Heart left ventricle (tissue), 13 donors: Measurements from ENCODE around the gene SORBS1.

Experiments
- POLR2A ChIP-seq, 2 donors: fragments of 450-650 bp; IDR thresholded peaks; one replicate each; pipeline ENCODE4 v1.6.1; 2017; ENCODE audit warnings: antibody characterized with exemption in 2 of 2, mild to moderate bottlenecking in 2 of 2, moderate library complexity in 2 of 2
- TF ChIP-seq, protein P1 (sequence below), 12 donors: fragments of 200-600 bp; sonication (generic) in 4 of 12; IDR thresholded peaks; one replicate each; pipeline versions ENCODE4 v1.5.0 to v1.8.0; 2018 to 2022; ENCODE audit warnings: antibody characterized with exemption in 12 of 12, mild to moderate bottlenecking in 5 of 12
- donor health status: ischemic (EF 13 %, LVEDD 7.1; RV severe dilation, severe dysfunction).
- donor health status: DM: no; HTN: yes; CAD: no.
- donor health status: DM: no; HTN: no; CAD: no.
- donor health status: ischemic (EF 25% LVEDD 6.9; RV normal size, moderate dysfunction).
- donor health status: ischemic (EF 25% LVEDD 5.7; RV mildly dilated, moderate dysfunction).
- donor health status: ischemic (EF 35%, LVEDD 5.7; RV mildly dilated, moderate dysfunction).
- donor health status: nonischemic (EF 11% LVEDD 7.7; RV severe dilation, severe dysfunction).
- donor health status: DM: yes; HTN: yes; CAD: no.
- donor health status: PGD.
- donor health status: ischemic (EF 29% LVEDD 5.4; RV normal size, mild dysfunction).
- donor health status: nonischemic (EF 23%, LVEDD 6.1; RV moderate dilation, normal function).

DNA sequence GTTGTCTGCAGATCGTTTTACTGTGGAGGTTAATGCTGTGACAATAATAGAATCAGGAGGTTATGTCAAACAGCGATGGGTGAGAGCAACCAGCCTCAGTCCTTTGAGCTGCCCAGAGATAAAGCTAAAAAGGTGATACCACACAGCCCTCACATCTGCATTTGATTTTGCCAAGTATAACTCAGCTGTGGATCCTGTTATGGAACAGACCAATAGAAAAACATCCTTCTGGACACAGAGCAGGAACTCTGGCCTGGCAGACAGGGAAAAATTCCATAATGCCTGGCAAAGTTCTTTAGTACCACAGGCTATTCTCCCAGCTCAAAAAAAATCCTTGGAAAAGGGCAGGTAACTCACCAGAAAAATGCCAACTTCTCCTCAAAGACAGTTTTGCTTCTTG, 183.2 kb downstream of the SORBS1 start:
- TF ChIP-seq POLR2A (IDR thresholded peaks at IDR 0.05), result no peak
- TF ChIP-seq, protein P1, sequence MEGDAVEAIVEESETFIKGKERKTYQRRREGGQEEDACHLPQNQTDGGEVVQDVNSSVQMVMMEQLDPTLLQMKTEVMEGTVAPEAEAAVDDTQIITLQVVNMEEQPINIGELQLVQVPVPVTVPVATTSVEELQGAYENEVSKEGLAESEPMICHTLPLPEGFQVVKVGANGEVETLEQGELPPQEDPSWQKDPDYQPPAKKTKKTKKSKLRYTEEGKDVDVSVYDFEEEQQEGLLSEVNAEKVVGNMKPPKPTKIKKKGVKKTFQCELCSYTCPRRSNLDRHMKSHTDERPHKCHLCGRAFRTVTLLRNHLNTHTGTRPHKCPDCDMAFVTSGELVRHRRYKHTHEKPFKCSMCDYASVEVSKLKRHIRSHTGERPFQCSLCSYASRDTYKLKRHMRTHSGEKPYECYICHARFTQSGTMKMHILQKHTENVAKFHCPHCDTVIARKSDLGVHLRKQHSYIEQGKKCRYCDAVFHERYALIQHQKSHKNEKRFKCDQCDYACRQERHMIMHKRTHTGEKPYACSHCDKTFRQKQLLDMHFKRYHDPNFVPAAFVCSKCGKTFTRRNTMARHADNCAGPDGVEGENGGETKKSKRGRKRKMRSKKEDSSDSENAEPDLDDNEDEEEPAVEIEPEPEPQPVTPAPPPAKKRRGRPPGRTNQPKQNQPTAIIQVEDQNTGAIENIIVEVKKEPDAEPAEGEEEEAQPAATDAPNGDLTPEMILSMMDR (IDR thresholded peaks at IDR 0.05), result no peak
